ENCODE data around the gene ADARB2. TPM values are rescaled to one million over a fixed set of nuclear protein-coding genes. Genes with fewer than 3 reads are reported as not detected.
"Not testable (repeated sequence)": the region's sequence is repeated elsewhere in the genome, so short reads cannot be mapped to it uniquely, and the experiment has no call there.

ADARB2 gene
- total and polyA plus RNA-seq, 4 donors = 0.22 to 1.3 (median 0.55) TPM

- DNase-seq (peak; percentile 73 to 96 (median 96)), ATAC-seq (ENCODE audit: insufficient read depth, low FRiP score) (no peak)
- 71 to 75% methylated on average over 10 of the region's 10 CpGs for WGBS, 2 donors
- H3K36me3 ChIP-seq (ENCODE audit: control insufficient read depth in 4 of 4, insufficient read depth in 4 of 4, low read length in 4 of 4) = no peaks in the 10 kb centered on the region
- H3K4me3 ChIP-seq = no peak overlapping the region
- H3K27ac ChIP-seq (ENCODE audit: low read depth in 1 of 2, low read length in 1 of 2) = no peak overlapping the region
- H3K27me3 ChIP-seq (ENCODE audit: control insufficient read depth in 3 of 3, insufficient read depth in 3 of 3, low read length in 2 of 3) = peaks cover 0 to 32% (median 9%) of the 10 kb centered on the region in 3 donors
- TF ChIP-seq CTCF (IDR thresholded peaks at IDR 0.05; ENCODE audit: control extremely low read depth, extremely low read depth) = no peak
- H3K4me1 ChIP-seq (ENCODE audit: control insufficient read depth in 5 of 5, insufficient read depth in 5 of 5, low read length in 5 of 5) = peaks cover 0 to 29% (median 10%) of the 10 kb centered on the region in 5 donors
- no peak overlapping the region for H3K9ac ChIP-seq (ENCODE audit: insufficient read depth in 1 of 2, low read length in 2 of 2)
- no peaks in the 10 kb centered on the region for H3K9me3 ChIP-seq (ENCODE audit: control insufficient read depth in 4 of 4, insufficient read depth in 3 of 4, low read length in 3 of 4)
Observed at GRCh38 chr10:1354809-1355710, 382.3 kb downstream of the ADARB2 start.

GRCh38 chr10:1352296-1352695, 385.0 kb downstream of the ADARB2 start:
- H3K27ac ChIP-seq (ENCODE audit: low read depth in 1 of 2, low read length in 1 of 2); ATAC-seq (ENCODE audit: insufficient read depth, low FRiP score); H3K36me3 ChIP-seq (ENCODE audit: control insufficient read depth in 4 of 4, insufficient read depth in 4 of 4, low read length in 4 of 4); DNase-seq; H3K9me3 ChIP-seq (ENCODE audit: control insufficient read depth in 4 of 4, insufficient read depth in 3 of 4, low read length in 3 of 4); H3K9ac ChIP-seq (ENCODE audit: insufficient read depth in 1 of 2, low read length in 2 of 2); H3K4me3 ChIP-seq: not testable (repeated sequence)
- H3K27me3 ChIP-seq (ENCODE audit: control insufficient read depth in 3 of 3, insufficient read depth in 3 of 3, low read length in 2 of 3) = peaks cover 0 to 13% (median 6%) of the 10 kb centered on the region in 3 donors
- 78 to 81% methylated on average over 7 of the region's 7 CpGs for WGBS, 2 donors
- peaks cover 0 to 34% (median 13%) of the 10 kb centered on the region in 5 donors for H3K4me1 ChIP-seq (ENCODE audit: control insufficient read depth in 5 of 5, insufficient read depth in 5 of 5, low read length in 5 of 5)

GRCh38 chr10:1348773-1349050, 388.6 kb downstream of the ADARB2 start:
- Histone ChIP-seq H3K9ac (ENCODE audit: insufficient read depth in 1 of 2, low read length in 2 of 2) (no peak overlapping the region), H3K27me3 (ENCODE audit: control insufficient read depth in 3 of 3, insufficient read depth in 3 of 3, low read length in 2 of 3) (peaks cover 0 to 11% (median 8%) of the 10 kb centered on the region in 3 donors), H3K4me1 (ENCODE audit: control insufficient read depth in 5 of 5, insufficient read depth in 5 of 5, low read length in 5 of 5) (peaks cover 0 to 6% (median 0%) of the 10 kb centered on the region in 5 donors), H3K36me3 (ENCODE audit: control insufficient read depth in 4 of 4, insufficient read depth in 4 of 4, low read length in 4 of 4) (no peaks in the 10 kb centered on the region), H3K27ac (ENCODE audit: low read depth in 1 of 2, low read length in 1 of 2) (no peak overlapping the region), H3K9me3 (ENCODE audit: control insufficient read depth in 4 of 4, insufficient read depth in 3 of 4, low read length in 3 of 4) (no peaks in the 10 kb centered on the region), H3K4me3 (no peak overlapping the region)
- no peak for TF ChIP-seq CTCF (IDR thresholded peaks at IDR 0.05; ENCODE audit: control extremely low read depth, extremely low read depth)
- WGBS, 2 donors = 86% methylated on average over 5 of the region's 5 CpGs
- no peak for ATAC-seq (ENCODE audit: insufficient read depth, low FRiP score)
- DNase-seq = no peak

GRCh38 chr10:1347962-1348772, 389.2 kb downstream of the ADARB2 start:
- Histone ChIP-seq H3K4me3 (no peak overlapping the region), H3K4me1 (ENCODE audit: control insufficient read depth in 5 of 5, insufficient read depth in 5 of 5, low read length in 5 of 5) (peaks cover 0 to 6% (median 0%) of the 10 kb centered on the region in 5 donors), H3K36me3 (ENCODE audit: control insufficient read depth in 4 of 4, insufficient read depth in 4 of 4, low read length in 4 of 4) (no peaks in the 10 kb centered on the region), H3K27me3 (ENCODE audit: control insufficient read depth in 3 of 3, insufficient read depth in 3 of 3, low read length in 2 of 3) (peaks cover 0 to 16% (median 13%) of the 10 kb centered on the region in 3 donors), H3K9ac (ENCODE audit: insufficient read depth in 1 of 2, low read length in 2 of 2) (no peak overlapping the region), H3K9me3 (ENCODE audit: control insufficient read depth in 4 of 4, insufficient read depth in 3 of 4, low read length in 3 of 4) (no peaks in the 10 kb centered on the region), H3K27ac (ENCODE audit: low read depth in 1 of 2, low read length in 1 of 2) (no peak overlapping the region)
- 62% methylated on average over 17 of the region's 17 CpGs for WGBS, 2 donors
- peak in 1 of 3 donors; percentile 29 for DNase-seq
- TF ChIP-seq CTCF (IDR thresholded peaks at IDR 0.05; ENCODE audit: control extremely low read depth, extremely low read depth) = no peak
- ATAC-seq (ENCODE audit: insufficient read depth, low FRiP score) = no peak
